HEK293 (cell line): ENCODE results near the gene ANTXR1.
A peak's percentile ranks its signal among the peaks of the same experiment; 100 is the strongest.

Source experiments
- CTCF ChIA-PET: fragments of 350-600 bp; formaldehyde crosslinking; extraction: SDS; loops from one replicate; lab custom pipeline; 2021; ENCODE audit warnings: antibody characterized with exemption; lab: Yijun Ruan, JAX
- POLR2A ChIA-PET: fragments of 300-600 bp; formaldehyde crosslinking; extraction: SDS; loops from one replicate; lab custom pipeline; 2020; ENCODE audit warnings: antibody characterized with exemption, inconsistent platforms; lab: Yijun Ruan, JAX
- H3K27ac ChIP-seq: fragments of 200-500 bp; sonication (Bioruptor generic); 2 replicates; pipeline ENCODE4 v1.5.1; 2014; ENCODE audit warnings: low read depth, low read length, control low read depth, inconsistent platforms; ENCODE audit errors: extremely low read depth
- H3K36me3 ChIP-seq, 2 experiments: fragments of 200-500 bp in 1 of 2; sonication (Bioruptor generic) in 1 of 2; 1 replicate in 1 of 2; 2 replicates in 1 of 2; pipeline ENCODE4 v1.5.1; 2014 to 2017; ENCODE audit warnings: inconsistent platforms in 2 of 2, low read length in 2 of 2; ENCODE audit not compliant: control insufficient read depth in 2 of 2, insufficient read depth in 1 of 2
- H3K4me1 ChIP-seq: fragments of 200-500 bp; sonication (Bioruptor generic); 2 replicates; pipeline ENCODE4 v1.5.1; 2014; ENCODE audit warnings: mild to moderate bottlenecking, low read length, inconsistent platforms; ENCODE audit not compliant: control insufficient read depth, insufficient read depth
- H3K4me3 ChIP-seq: 2 replicates; pipeline ENCODE4 v1.5.1; 2011; ENCODE audit warnings: low read depth, mild to moderate bottlenecking, control low read depth, low read length, moderate library complexity
- H3K9me3 ChIP-seq: fragments of 200-500 bp; sonication (Bioruptor generic); 2 replicates; pipeline ENCODE4 v1.5.1; 2014; ENCODE audit warnings: low read depth, low read length, inconsistent platforms; ENCODE audit not compliant: control insufficient read depth, insufficient read depth
- GLIS1 ChIP-seq: fragments of 450-650 bp; formaldehyde crosslinking; IDR thresholded peaks from 2 replicates; pipeline ENCODE4 v1.5.1; 2016; ENCODE audit warnings: missing biosample characterization, missing genetic modification characterization
- GLIS2 ChIP-seq: fragments of 450-650 bp; formaldehyde crosslinking; IDR thresholded peaks from 2 replicates; pipeline ENCODE4 v1.5.1; 2016; ENCODE audit warnings: missing biosample characterization, missing genetic modification characterization
- KLF7 ChIP-seq: fragments of 450-650 bp; formaldehyde crosslinking; IDR thresholded peaks from 2 replicates; pipeline ENCODE4 v1.5.1; 2016; ENCODE audit warnings: missing biosample characterization, missing genetic modification characterization, borderline replicate concordance
- REPIN1 ChIP-seq: fragments of 450-650 bp; formaldehyde crosslinking; IDR thresholded peaks from 2 replicates; pipeline ENCODE4 v1.5.1; 2017; ENCODE audit warnings: missing biosample characterization, missing genetic modification characterization, low read depth
- WT1 ChIP-seq: fragments of 450-650 bp; formaldehyde crosslinking; IDR thresholded peaks from 2 replicates; pipeline ENCODE4 v1.5.1; 2016; ENCODE audit warnings: missing biosample characterization, missing genetic modification characterization
- ZBTB21 ChIP-seq: fragments of 450-650 bp; formaldehyde crosslinking; IDR thresholded peaks from 2 replicates; pipeline ENCODE4 v1.5.1; 2017; ENCODE audit warnings: missing biosample characterization, missing genetic modification characterization
- ZBTB48 ChIP-seq: fragments of 450-650 bp; formaldehyde crosslinking; IDR thresholded peaks from 2 replicates; pipeline ENCODE4 v1.5.1; 2016; ENCODE audit warnings: missing biosample characterization, missing genetic modification characterization
- ZIC2 ChIP-seq: fragments of 450-650 bp; formaldehyde crosslinking; IDR thresholded peaks from 2 replicates; pipeline ENCODE4 v1.5.1; 2016; ENCODE audit warnings: missing biosample characterization, missing genetic modification characterization
- ZNF114 ChIP-seq: fragments of 450-650 bp; formaldehyde crosslinking; IDR thresholded peaks from 2 replicates; pipeline ENCODE4 v1.5.0; 2017; ENCODE audit warnings: missing biosample characterization, missing genetic modification characterization
- ZNF239 ChIP-seq: fragments of 450-650 bp; formaldehyde crosslinking; IDR thresholded peaks from 2 replicates; pipeline ENCODE4 v1.5.1; 2016; ENCODE audit warnings: missing biosample characterization, missing genetic modification characterization
- ZNF311 ChIP-seq: fragments of 450-650 bp; formaldehyde crosslinking; IDR thresholded peaks from 2 replicates; pipeline ENCODE4 v1.5.1; 2017; ENCODE audit warnings: missing biosample characterization, missing genetic modification characterization, borderline replicate concordance
- ZNF341 ChIP-seq: fragments of 450-650 bp; formaldehyde crosslinking; IDR thresholded peaks from 2 replicates; pipeline ENCODE4; 2016; ENCODE audit warnings: low read depth, missing biosample characterization, missing genetic modification characterization
- ZNF426 ChIP-seq: fragments of 450-650 bp; formaldehyde crosslinking; IDR thresholded peaks from 2 replicates; pipeline ENCODE4 v1.5.1; 2017; ENCODE audit warnings: missing biosample characterization, missing genetic modification characterization, mild to moderate bottlenecking, inconsistent platforms, moderate library complexity
- ZNF433 ChIP-seq: fragments of 450-650 bp; formaldehyde crosslinking; IDR thresholded peaks from 2 replicates; pipeline ENCODE4 v1.5.1; 2016; ENCODE audit warnings: missing biosample characterization, missing genetic modification characterization, low read depth
- ZNF555 ChIP-seq: fragments of 450-650 bp; formaldehyde crosslinking; conservative IDR thresholded peaks from 2 replicates; pipeline ENCODE4 v1.5.1; 2017; ENCODE audit warnings: missing biosample characterization, mild to moderate bottlenecking, missing genetic modification characterization, inconsistent platforms
- ZNF600 ChIP-seq: fragments of 450-650 bp; formaldehyde crosslinking; IDR thresholded peaks from 2 replicates; pipeline ENCODE4 v1.5.1; 2016; ENCODE audit warnings: missing biosample characterization, missing genetic modification characterization
- ZNF629 ChIP-seq: fragments of 450-650 bp; formaldehyde crosslinking; IDR thresholded peaks from 2 replicates; pipeline ENCODE4 v1.5.1; 2017; ENCODE audit warnings: missing biosample characterization, missing genetic modification characterization
- ZNF660 ChIP-seq: fragments of 450-650 bp; IDR thresholded peaks from 2 replicates; pipeline ENCODE4 v1.5.1; 2018; ENCODE audit warnings: missing biosample characterization, mild to moderate bottlenecking, missing genetic modification characterization
- ZNF670 ChIP-seq: fragments of 450-650 bp; formaldehyde crosslinking; IDR thresholded peaks from 2 replicates; pipeline ENCODE4 v1.5.1; 2016; ENCODE audit warnings: missing biosample characterization, missing genetic modification characterization, low read depth
- ZNF837 ChIP-seq: fragments of 450-650 bp; formaldehyde crosslinking; IDR thresholded peaks from 2 replicates; pipeline ENCODE4 v1.5.1; 2016; ENCODE audit warnings: missing biosample characterization, missing genetic modification characterization
- TF ChIP-seq, protein P1 (sequence below): fragments of 450-650 bp; formaldehyde crosslinking; IDR thresholded peaks from 2 replicates; pipeline ENCODE4 v1.5.1; 2016; ENCODE audit warnings: missing biosample characterization, missing genetic modification characterization
- TF ChIP-seq, protein P2 (sequence below): fragments of 450-650 bp; IDR thresholded peaks from 2 replicates; pipeline ENCODE4 v1.5.1; 2018; ENCODE audit warnings: missing biosample characterization, missing genetic modification characterization
- TF ChIP-seq, protein P3 (sequence below): fragments of 450-650 bp; IDR thresholded peaks from 2 replicates; pipeline ENCODE4 v1.5.1; 2018; ENCODE audit warnings: missing biosample characterization, mild to moderate bottlenecking, missing genetic modification characterization
- TF ChIP-seq, protein P4 (sequence below): fragments of 450-650 bp; formaldehyde crosslinking; IDR thresholded peaks from 2 replicates; pipeline ENCODE4 v1.5.1; 2016; ENCODE audit warnings: missing biosample characterization, missing genetic modification characterization
- TF ChIP-seq, protein P5 (sequence below): fragments of 450-650 bp; formaldehyde crosslinking; IDR thresholded peaks from 2 replicates; pipeline ENCODE4 v1.5.1; 2016; ENCODE audit warnings: missing biosample characterization, missing genetic modification characterization
- TF ChIP-seq, protein P6 (sequence below): fragments of 450-650 bp; formaldehyde crosslinking; IDR thresholded peaks from 2 replicates; pipeline ENCODE4 v1.5.1; 2017; ENCODE audit warnings: missing biosample characterization, missing genetic modification characterization

ANTXR1 gene

DNA sequence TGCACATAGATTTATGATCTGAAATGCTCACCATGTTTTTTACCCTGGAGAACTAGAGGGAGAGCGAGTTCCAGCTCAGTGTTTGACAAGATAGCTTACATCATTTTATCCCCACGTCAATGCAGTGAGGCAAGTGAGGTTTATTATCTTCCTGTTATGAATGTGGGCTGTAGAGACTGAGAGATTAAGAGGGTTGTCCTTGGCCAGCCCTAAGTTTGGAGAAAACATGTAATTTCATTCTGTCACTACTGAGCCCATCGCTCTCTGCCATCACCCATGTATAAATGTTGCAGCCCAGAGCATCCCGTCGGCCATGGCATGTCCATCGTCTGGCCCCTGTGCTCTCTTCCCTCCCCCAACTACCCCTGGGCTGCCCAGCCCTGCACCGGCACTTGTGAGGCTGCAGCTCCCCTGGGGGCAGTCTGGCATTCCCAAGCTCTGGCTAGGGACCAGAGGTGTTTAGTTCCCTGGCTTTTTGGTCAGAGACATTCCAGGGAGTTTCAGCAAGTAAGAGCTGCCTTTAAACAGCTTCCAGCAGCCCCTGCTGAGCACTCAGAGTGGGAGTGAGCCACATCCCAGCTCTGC lies 136.7 kb downstream of the ANTXR1 start:
- Histone ChIP-seq H3K9me3 (no peaks in the 10 kb centered on the region), H3K4me3 (no peak overlapping the region), H3K36me3 (peaks cover 0 to 11% of the 10 kb centered on the region in 2 experiments; a peak in 1 of 3 replicates), H3K27ac (no peak overlapping the region), H3K4me1 (peaks cover 6% of the 10 kb centered on the region)
- CTCF ChIA-PET = interaction anchor here (0.5 to 1.4 kb wide), 2 partner anchors 15 to 84 kb away, joined by 6 read pairs; no protein-coding TSS in a partner anchor
- peak; percentile 83 for TF ChIP-seq ZBTB48 (tag by site-specific recombination)
- no peak for TF ChIP-seq KLF7 (tag by site-specific recombination)
- TF ChIP-seq ZNF311 (tag by site-specific recombination) = no peak
- peak; percentile 36; the same call in 1 of the 2 replicates for TF ChIP-seq ZNF341 (tag by site-specific recombination)
- TF ChIP-seq GLIS2 (tag by site-specific recombination) = no peak
- peak; percentile 79 for TF ChIP-seq ZIC2 (tag by site-specific recombination)
- TF ChIP-seq WT1 (tag by site-specific recombination) = peak; percentile 69
- peak; percentile 55 for TF ChIP-seq ZNF600 (tag by site-specific recombination)
- peak; percentile 87 for TF ChIP-seq GLIS1
- TF ChIP-seq ZNF629 = peak; percentile 70
- POLR2A ChIA-PET = no interaction called here

DNA sequence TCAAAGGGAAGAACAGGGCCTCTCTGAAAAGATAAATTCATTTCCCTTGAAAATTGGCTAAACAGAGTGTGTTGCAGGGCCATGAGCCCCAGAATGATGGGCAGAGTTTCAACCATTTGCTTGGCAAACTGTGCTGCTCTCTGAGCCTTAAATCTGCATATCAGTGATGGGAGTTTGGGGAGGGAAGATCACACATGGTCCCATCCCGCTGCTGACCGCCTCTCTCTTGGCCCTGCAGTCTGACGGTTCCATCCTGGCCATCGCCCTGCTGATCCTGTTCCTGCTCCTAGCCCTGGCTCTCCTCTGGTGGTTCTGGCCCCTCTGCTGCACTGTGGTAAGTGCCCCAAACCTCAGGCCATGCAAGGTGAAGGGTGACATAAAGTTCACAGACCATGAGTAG lies 139.0 kb downstream of the ANTXR1 start:
- Histone ChIP-seq H3K27ac (no peak overlapping the region), H3K4me3 (no peak overlapping the region), H3K36me3 (peaks cover 0 to 11% of the 10 kb centered on the region in 2 experiments; a peak in 1 of 3 replicates), H3K9me3 (no peaks in the 10 kb centered on the region), H3K4me1 (peaks cover 6% of the 10 kb centered on the region)
- ChIA-PET CTCF (no interaction called here), POLR2A (no interaction called here)
- TF ChIP-seq REPIN1 (tag by site-specific recombination) (no peak), ZNF239 (tag by site-specific recombination) (no peak), ZNF837 (tag by site-specific recombination) (no peak), ZBTB21 (tag by site-specific recombination) (no peak), ZNF426 (tag by site-specific recombination) (no peak), ZBTB48 (tag by site-specific recombination) (no peak), ZNF555 (tag by site-specific recombination) (no peak), ZNF660 (no peak), ZNF114 (no peak), ZNF433 (tag by site-specific recombination) (no peak), ZNF670 (tag by site-specific recombination) (no peak), ZNF600 (tag by site-specific recombination) (no peak)
- TF ChIP-seq, protein P1, sequence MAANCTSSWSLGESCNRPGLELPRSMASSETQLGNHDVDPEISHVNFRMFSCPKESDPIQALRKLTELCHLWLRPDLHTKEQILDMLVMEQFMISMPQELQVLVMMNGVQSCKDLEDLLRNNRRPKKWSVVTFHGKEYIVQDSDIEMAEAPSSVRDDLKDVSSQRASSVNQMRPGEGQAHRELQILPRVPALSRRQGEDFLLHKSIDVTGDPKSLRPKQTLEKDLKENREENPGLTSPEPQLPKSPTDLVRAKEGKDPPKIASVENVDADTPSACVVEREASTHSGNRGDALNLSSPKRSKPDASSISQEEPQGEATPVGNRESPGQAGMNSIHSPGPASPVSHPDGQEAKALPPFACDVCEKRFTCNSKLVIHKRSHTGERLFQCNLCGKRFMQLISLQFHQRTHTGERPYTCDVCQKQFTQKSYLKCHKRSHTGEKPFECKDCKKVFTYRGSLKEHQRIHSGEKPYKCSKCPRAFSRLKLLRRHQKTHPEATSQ (tag by site-specific recombination) = no peak
- TF ChIP-seq, protein P2, sequence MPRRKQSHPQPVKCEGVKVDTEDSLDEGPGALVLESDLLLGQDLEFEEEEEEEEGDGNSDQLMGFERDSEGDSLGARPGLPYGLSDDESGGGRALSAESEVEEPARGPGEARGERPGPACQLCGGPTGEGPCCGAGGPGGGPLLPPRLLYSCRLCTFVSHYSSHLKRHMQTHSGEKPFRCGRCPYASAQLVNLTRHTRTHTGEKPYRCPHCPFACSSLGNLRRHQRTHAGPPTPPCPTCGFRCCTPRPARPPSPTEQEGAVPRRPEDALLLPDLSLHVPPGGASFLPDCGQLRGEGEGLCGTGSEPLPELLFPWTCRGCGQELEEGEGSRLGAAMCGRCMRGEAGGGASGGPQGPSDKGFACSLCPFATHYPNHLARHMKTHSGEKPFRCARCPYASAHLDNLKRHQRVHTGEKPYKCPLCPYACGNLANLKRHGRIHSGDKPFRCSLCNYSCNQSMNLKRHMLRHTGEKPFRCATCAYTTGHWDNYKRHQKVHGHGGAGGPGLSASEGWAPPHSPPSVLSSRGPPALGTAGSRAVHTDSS = no peak
- TF ChIP-seq, protein P3, sequence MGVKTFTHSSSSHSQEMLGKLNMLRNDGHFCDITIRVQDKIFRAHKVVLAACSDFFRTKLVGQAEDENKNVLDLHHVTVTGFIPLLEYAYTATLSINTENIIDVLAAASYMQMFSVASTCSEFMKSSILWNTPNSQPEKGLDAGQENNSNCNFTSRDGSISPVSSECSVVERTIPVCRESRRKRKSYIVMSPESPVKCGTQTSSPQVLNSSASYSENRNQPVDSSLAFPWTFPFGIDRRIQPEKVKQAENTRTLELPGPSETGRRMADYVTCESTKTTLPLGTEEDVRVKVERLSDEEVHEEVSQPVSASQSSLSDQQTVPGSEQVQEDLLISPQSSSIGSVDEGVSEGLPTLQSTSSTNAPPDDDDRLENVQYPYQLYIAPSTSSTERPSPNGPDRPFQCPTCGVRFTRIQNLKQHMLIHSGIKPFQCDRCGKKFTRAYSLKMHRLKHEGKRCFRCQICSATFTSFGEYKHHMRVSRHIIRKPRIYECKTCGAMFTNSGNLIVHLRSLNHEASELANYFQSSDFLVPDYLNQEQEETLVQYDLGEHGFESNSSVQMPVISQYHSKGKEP (tag by site-specific recombination) = no peak
- TF ChIP-seq, protein P4, sequence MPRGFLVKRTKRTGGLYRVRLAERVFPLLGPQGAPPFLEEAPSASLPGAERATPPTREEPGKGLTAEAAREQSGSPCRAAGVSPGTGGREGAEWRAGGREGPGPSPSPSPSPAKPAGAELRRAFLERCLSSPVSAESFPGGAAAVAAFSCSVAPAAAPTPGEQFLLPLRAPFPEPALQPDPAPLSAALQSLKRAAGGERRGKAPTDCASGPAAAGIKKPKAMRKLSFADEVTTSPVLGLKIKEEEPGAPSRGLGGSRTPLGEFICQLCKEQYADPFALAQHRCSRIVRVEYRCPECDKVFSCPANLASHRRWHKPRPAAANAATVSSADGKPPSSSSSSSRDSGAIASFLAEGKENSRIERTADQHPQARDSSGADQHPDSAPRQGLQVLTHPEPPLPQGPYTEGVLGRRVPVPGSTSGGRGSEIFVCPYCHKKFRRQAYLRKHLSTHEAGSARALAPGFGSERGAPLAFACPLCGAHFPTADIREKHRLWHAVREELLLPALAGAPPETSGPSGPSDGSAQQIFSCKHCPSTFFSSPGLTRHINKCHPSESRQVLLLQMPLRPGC (tag by site-specific recombination) = no peak
- TF ChIP-seq, protein P5, sequence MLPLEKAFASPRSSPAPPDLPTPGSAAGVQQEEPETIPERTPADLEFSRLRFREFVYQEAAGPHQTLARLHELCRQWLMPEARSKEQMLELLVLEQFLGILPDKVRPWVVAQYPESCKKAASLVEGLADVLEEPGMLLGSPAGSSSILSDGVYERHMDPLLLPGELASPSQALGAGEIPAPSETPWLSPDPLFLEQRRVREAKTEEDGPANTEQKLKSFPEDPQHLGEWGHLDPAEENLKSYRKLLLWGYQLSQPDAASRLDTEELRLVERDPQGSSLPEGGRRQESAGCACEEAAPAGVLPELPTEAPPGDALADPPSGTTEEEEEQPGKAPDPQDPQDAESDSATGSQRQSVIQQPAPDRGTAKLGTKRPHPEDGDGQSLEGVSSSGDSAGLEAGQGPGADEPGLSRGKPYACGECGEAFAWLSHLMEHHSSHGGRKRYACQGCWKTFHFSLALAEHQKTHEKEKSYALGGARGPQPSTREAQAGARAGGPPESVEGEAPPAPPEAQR (tag by site-specific recombination) = no peak
- TF ChIP-seq, protein P6, sequence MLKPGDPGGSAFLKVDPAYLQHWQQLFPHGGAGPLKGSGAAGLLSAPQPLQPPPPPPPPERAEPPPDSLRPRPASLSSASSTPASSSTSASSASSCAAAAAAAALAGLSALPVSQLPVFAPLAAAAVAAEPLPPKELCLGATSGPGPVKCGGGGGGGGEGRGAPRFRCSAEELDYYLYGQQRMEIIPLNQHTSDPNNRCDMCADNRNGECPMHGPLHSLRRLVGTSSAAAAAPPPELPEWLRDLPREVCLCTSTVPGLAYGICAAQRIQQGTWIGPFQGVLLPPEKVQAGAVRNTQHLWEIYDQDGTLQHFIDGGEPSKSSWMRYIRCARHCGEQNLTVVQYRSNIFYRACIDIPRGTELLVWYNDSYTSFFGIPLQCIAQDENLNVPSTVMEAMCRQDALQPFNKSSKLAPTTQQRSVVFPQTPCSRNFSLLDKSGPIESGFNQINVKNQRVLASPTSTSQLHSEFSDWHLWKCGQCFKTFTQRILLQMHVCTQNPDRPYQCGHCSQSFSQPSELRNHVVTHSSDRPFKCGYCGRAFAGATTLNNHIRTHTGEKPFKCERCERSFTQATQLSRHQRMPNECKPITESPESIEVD = no peak
